Embryonic facial prominence (tissue), 1 donor: ENCODE measurements around the gene SCRG1.
A peak's percentile ranks its signal among the peaks of the same experiment; 100 is the strongest.

Experiments used
- DNase-seq: peaks from one replicate; pipeline ENCODE4 v3.0.0-alpha.2; 2016; ENCODE audit errors: extremely low spot score

The SCRG1 gene

DNA sequence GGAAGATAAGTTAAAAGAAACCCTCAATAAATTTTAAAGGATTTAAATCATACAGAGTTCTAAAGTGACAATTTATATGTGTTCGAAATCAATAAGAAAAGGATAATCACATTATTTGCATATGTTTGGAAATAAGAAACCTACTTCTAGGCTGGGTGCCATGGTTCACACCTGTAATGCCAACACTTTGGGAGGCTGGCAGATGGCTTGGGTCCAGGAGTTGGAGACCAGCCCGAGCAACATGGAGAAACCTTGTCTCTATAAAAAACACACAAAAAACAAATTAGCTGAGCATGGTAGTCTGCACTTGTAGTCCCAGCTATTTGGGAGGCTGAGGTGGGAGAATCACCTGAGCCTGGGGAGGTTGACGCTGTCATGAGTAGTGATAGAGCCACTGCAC, 36.2 kb downstream of the SCRG1 start:
- DNase-seq = no peak

DNA sequence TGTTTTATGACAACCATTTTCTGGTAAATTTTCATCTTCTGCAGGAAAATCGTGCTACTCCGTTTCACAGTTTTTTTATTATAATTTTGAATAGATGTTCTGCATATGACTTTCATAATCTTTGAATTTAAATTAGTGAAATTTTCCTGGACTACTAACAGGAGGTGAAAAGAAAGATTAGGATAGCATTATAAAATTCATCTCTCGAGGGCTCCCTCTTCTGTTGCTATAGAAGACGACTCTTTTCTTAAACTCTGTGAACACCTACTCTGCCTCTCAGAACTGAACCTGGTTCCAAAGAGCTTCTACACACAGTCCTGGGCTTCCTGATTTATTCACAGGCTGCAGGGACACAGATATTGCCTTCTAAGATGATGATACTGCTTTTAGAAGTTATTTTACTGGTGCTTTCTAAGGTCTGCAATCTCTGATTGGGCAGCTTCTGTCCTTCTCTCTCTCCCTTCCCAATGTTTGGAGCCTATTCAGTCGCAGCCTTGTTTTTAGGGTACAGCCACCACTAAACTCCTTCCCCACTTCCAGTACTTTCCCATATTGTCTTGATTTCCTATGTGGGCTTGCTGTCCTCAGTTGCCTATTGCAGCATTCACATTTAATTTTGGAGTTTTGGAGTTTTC, 38.2 kb downstream of the SCRG1 start:
- DNase-seq = no peak

DNA sequence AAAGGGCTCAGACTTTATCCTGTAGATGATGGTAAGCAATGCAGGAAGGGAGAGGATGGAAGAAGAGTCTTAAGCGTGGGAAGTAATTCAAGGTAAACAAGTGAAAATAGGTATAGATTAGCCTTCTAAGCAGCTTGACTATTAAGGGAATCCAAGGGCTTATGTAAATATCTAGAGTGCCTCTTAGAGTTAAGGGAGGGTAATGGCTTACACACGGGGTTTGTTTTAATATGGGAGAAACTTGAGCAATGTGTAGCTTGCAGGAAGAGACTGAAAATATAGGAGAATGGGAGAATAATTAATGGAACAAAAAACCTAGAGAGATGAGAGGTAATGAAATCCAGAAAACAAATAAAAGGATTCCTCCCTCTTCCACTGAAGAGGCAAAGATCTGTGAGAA, 41.0 kb downstream of the SCRG1 start:
- DNase-seq = no peak

DNA sequence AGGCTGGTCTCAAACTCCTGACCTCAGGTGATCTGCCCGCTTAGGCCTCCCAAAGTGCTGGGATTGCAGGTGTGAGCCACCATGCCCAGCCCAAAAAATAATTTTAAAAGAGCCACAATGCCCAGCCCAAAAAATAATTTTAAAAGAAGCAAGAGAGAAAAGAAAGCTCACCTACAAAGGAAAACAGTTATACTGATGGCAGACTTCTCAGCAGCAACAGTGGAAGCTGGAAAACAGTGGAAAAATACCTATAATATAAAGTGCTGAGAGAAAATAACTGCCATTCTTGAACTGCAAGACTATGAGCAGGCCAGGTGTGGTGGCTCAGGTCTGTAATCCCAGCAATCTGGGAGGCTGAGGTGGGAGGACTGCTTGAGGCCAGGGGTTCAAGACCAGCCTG, 51.4 kb downstream of the SCRG1 start:
- no peak for DNase-seq

DNA sequence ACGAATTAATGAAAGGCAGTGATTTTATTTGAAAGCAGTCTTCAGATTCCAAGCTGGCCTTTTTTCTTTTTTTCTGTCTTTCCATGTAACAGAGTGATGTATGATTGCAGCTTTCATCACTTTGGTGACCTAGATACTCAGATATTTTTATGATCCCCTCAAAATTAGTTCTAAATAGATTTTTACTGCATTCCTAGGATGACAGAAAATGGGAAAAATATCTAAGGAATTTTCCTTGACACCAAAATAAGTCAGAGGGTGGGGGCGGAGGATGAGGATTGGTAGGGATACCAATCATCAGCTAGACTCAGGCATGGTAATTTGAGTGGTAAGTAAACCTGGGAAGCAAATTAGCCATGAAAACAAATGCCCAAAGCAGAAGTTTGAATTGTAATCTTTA, 52.8 kb downstream of the SCRG1 start:
- no peak for DNase-seq

DNA sequence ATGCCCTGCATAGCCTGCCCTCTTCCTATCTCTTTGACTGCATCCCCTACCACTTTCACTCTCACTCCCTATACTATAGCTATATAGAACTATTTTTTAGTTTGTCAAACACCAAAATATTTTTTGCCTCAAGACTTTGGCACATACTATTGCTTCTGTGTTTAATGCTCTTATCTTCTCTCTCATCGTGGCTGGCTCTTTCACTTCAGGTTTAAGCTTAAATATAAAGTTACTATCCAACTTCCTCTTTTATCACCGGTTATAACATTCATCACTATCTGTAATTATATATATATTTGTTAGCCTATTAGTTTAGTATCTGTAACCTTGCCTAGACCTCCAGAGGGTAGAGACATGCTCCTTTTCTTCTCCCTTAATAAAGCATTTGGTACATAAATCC, 53.3 kb downstream of the SCRG1 start:
- no peak for DNase-seq

DNA sequence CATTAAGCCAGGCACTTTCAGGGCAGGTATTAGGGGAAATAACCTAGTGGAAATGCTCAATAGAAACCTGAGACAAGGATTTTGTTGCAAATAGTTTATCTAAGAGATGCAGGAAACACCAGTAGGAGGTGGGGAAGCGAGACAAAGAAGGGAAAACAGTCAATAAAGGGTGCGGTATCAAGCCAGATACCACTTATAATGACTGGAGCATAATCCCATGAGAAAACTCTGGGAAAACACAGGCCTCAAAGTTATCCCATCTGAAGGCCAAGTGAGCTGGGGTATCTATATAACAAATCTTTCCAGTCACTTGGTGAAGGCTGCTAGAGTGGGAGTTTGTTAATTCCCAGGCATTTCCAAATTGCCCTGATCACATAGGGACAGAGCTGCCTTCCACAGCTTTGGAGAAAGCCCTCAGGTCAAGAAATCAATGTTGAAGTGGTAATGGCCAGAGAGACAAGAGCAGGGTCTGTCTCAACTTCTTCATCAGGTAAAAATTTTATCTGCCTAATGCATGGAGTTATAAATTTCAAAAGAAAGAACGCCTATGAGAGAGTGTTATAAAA, 55.0 kb downstream of the SCRG1 start:
- DNase-seq = no peak

DNA sequence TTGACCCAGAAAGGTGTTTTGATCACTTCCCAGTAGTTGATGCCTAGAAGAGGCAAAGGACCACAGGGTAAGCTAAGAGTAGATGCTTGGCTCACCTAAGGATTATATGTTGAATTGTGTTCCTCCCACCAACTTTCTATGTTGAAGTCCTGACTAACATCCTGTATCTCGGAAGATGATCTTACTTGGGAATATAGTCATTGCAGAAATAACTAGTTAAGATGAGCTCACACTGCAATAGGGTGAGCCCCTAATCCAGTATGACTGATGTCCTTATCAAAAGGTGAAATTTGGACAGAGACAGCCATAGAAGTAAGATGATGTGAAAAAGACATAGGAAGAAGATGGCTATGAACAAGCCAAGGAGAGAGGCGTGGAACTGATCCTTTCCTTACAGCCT, 61.5 kb downstream of the SCRG1 start:
- no peak for DNase-seq

DNA sequence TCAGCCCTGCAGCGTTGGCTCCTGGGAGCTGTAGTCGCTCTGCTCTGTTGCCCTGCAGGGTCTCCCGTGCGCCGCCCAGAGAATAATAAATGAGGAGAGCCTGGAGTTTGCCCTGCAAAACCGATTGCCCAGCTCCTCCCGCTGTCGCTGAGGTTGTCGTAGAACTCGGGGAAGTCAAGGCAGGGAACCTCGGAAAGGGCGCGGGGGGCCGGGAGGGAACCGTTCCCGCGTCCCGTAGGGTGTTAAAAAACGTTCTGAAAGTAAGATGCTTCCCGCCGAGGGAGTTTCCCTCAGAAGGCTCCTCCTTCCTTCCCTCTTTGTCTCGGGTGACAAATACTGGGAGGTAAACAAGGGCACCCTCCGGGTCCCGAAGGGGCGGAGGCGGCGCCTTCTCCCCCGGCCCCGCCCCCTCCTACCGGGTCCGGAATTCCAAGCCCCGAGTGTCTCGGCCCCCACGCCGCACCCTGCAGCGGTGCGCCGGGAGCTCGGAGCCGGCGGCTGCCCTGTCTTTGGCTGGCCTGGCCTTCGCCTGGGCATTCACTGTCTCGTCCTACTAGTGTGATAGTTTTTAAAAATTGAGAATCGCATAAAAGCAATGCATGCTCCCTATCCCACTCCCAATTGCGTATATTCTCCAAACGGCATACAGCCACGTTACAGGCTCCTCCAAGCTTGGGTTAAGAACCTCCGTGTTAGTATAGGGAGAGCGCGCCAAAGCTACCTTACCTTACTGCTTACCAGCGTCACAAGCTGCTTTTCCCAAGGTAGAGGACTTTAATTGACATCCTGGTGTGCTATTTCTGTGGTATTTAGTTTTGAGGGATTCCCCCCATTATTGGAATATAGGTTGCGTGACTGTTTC, 63.8 kb downstream of the SCRG1 start:
- DNase-seq = peak; percentile 52
